Astrocyte of the cerebellum (primary cell): ENCODE measurements around the gene IKBIP.

ENCODE experiments used
- DNase-seq: peaks from one replicate; pipeline ENCODE4 v3.0.0-alpha.2; 2011; ENCODE audit warnings: low read depth
- H3K4me3 ChIP-seq: 2 replicates; pipeline ENCODE4 v1.5.1; 2011; ENCODE audit warnings: mild to moderate bottlenecking, low read depth, low read length, moderate library complexity
- in situ Hi-C: cut with HindIII; loops from 2 replicates; pipeline ENCODE4 v1.10.0; 2017; ENCODE audit warnings: low sequenced_read_pairs
- TF ChIP-seq, protein P1 (sequence below): IDR thresholded peaks from 2 replicates; pipeline ENCODE4 v1.5.1; 2012; ENCODE audit warnings: low read length, low read depth, moderate library complexity, mild to moderate bottlenecking; ENCODE audit errors: missing control alignments

IKBIP gene

DNA sequence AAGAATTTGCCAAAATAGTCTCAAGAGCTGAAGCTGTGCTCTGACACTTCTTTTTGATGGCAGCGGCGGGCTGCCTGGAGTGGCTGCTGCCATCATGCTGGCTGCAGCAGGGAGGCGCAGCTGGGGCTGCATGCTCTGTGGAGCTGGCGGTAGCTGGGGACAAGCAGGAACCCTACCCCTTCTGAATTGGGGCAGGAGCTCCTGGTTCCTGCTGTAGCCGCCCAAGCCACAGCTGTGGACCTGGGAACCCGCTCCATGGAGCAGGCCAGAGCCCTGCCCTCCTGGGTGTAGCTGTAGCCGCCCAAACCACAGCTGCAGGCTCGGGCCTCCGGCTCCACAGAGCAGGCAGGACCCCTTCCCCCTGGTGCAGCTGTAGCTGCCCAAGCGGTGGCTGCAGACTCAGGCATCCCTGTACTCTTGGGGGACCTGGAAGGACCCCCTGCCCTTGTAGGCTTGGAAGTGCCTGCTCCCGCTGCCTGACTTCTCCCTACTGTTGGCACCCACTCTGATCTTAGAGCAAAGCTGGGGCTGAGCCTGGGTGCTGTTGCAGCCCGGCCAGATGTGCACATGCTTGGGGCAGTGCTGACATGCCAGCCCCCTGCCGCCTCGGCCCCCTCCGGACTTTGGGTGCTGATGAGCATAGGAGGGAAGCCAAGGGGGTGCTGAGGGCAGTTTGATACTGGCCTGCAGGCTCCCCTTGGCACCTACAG is 33.8 kb upstream of the IKBIP start:
- H3K4me3 ChIP-seq, result no peak overlapping the region
- in situ Hi-C loops, result no loop called here

DNA sequence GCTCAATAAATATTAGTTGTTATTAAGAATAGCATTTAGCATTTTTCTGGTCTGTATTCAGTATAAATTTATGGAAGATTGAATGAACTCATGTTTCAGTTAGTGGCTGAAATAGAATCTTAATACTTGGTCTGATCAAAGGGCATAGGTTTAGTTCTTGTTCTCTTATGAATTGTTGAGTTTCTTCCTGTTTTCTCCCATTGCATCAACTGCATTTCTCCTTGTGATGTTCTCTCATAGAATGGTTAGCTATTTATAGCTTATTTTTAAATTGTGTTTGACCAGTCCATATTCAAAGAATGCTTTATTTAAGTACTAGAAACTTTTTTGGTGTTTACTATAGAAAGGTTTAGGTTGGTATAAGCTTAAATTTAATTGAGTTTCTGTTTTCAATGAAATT is 30.3 kb upstream of the IKBIP start:
- no peak for DNase-seq

More for the DNA sequence above, 33.8 kb upstream of the IKBIP start:
- DNase-seq, result no peak
- TF ChIP-seq, protein P1, sequence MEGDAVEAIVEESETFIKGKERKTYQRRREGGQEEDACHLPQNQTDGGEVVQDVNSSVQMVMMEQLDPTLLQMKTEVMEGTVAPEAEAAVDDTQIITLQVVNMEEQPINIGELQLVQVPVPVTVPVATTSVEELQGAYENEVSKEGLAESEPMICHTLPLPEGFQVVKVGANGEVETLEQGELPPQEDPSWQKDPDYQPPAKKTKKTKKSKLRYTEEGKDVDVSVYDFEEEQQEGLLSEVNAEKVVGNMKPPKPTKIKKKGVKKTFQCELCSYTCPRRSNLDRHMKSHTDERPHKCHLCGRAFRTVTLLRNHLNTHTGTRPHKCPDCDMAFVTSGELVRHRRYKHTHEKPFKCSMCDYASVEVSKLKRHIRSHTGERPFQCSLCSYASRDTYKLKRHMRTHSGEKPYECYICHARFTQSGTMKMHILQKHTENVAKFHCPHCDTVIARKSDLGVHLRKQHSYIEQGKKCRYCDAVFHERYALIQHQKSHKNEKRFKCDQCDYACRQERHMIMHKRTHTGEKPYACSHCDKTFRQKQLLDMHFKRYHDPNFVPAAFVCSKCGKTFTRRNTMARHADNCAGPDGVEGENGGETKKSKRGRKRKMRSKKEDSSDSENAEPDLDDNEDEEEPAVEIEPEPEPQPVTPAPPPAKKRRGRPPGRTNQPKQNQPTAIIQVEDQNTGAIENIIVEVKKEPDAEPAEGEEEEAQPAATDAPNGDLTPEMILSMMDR, result no peak

DNA sequence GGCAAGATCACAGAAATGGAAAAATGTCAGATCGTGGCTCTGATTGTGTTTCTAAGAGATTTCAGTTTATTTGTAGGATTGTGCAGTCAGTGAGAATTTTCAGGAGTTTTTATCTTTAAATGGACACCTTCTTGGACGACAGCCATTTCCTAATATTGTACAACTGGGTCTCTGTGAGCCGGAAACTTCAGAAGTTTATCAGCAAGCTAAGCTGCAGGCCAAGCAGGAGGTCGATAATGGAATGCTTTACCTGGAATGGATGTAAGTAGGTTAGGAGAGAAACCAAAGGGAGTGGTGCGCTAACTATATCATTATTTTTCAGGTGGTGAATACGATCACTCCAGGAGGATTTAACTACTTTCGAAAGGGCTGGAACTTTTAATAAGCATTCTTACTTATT is 26.9 kb upstream of the IKBIP start:
- no peak for DNase-seq
- TF ChIP-seq, protein P1, result no peak
- in situ Hi-C loops, result no loop called here
- no peak overlapping the region for H3K4me3 ChIP-seq

More for the DNA sequence above, 30.3 kb upstream of the IKBIP start:
- TF ChIP-seq, protein P1, result no peak
- in situ Hi-C loops, result no loop called here
- no peak overlapping the region for H3K4me3 ChIP-seq

DNA sequence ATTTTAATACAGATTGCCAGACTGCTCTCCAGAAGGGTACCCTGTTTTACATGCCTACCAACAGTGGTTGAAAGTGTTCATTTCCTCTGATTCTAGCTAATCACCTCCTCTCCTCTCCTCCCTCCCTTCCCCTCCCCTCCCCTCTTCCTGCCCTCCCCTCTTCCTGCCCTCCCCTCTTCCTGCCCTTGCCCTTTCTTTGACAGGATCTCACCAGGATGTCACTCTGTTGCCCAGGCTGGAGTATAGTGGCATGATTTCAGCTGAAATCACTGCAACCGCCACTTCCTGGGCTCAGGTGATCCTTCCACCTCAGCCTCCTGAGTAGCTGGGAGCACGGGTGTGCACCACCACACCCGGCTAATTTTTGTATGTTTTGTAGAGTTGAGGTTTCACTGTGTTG is 25.2 kb upstream of the IKBIP start:
- H3K4me3 ChIP-seq, result no peak overlapping the region
- no peak for DNase-seq
- in situ Hi-C loops, result no loop called here
- TF ChIP-seq, protein P1, result no peak

DNA sequence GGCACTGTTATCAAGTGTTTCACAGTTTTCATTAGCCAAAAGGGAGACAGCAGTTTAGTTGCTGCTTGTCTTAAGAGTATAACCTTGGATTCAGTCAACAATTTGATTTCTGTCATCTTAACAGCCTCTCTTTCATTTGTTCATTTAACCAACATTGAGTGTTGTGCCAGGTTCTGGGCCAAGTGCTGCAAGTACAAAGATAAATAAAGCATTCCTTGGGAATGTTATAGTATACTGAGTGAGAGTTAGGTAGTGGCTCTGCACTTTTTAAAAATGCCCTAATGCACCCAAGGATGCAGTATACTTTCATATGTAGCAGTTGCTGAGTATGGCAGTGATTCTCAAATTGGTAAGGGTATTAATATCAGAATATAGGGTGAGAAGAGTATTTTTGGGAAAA is 15.9 kb upstream of the IKBIP start:
- no peak overlapping the region for H3K4me3 ChIP-seq
- DNase-seq, result no peak
- in situ Hi-C loops, result no loop called here
- TF ChIP-seq, protein P1, result no peak

DNA sequence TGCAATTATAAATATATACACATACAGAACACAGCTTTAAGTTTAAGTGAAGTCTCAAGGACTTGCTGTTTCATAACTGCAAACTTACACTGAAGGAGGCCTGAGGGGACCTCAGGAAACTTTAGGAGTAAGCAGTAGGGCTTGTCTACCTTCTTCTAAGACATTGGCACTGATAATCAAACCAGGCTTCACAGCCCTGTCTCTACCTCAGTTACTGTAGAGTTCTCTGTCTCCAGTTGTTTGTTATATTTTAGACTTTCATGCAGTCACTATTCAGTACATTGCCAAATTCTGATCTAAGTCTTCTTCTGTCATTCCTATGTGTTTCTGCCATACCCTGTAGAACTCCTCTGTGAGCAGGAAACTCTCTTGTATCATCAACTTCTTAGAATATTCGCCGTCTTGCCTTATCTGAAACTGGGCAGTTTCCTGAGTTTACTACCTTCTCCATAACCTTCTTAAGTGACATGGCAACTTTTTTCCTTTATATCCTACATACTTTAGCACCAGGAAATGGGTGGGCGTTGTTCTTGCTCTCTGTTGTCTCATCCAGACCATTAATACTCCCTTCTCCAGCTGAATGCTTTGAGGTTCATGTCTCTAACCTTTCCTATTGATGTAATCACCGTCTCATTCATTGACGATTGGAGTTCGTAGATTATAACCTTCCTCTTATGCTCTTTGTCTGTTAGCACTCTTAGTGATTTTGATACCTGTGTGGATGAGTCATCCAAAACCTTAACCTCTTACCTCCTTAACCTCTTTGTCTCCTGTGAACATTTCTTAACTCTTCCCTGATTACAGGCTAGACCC is 11.9 kb upstream of the IKBIP start:
- in situ Hi-C loops, result no loop called here
- no peak overlapping the region for H3K4me3 ChIP-seq
- DNase-seq, result no peak
- TF ChIP-seq, protein P1, result no peak
